ENCODE measurements around the gene ZNF579.

DNA sequence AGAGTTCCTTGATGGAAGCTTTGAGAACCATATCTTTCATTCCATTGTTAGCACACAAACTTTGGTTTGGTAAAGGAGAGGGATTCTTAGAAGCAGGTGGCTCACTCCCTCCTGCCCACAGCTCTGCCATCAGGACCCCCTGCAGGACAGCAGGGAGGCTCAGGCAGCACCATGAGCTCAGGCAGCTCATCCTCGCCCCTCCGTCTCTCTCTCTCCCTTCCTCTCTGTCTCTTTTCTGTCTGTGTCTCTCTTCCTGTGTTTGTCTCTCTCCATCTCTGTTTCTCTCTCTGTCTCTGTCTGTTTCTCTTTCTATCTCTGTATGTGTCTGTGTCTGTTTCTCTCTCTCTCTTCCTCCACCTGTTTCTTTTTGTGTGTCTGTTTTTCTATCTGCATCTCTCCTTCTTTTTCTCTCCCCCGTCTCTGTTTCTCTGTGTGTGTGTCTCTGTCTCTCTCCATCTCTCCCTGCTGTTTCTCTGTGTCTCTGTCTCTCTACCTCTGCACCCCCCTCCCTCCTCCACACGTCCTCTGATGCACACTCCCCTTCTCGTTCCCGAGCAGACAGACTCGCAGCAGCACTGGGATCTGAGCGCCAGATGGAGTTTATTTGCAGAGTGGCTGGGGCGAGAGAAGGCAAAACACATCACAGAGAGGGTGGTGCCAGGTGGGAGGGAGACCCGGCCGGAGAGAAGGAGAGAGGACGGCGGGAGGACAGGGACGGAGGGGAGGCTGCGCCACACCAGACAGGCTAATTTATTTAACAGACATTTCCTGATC is 52.4 kb downstream of the ZNF579 start:
- TF ChIP-seq, protein P1, sequence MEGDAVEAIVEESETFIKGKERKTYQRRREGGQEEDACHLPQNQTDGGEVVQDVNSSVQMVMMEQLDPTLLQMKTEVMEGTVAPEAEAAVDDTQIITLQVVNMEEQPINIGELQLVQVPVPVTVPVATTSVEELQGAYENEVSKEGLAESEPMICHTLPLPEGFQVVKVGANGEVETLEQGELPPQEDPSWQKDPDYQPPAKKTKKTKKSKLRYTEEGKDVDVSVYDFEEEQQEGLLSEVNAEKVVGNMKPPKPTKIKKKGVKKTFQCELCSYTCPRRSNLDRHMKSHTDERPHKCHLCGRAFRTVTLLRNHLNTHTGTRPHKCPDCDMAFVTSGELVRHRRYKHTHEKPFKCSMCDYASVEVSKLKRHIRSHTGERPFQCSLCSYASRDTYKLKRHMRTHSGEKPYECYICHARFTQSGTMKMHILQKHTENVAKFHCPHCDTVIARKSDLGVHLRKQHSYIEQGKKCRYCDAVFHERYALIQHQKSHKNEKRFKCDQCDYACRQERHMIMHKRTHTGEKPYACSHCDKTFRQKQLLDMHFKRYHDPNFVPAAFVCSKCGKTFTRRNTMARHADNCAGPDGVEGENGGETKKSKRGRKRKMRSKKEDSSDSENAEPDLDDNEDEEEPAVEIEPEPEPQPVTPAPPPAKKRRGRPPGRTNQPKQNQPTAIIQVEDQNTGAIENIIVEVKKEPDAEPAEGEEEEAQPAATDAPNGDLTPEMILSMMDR (IDR thresholded peaks at IDR 0.05; ENCODE audit: insufficient read depth, low read depth, low read length), result no peak
- TF ChIP-seq EZH2 (IDR thresholded peaks at IDR 0.05; ENCODE audit: insufficient read depth, low read length), result no peak

Data from astrocyte (in vitro differentiated cells and primary cell).